ENCODE measurements around the gene PRXL2A.

PRXL2A gene

DNA sequence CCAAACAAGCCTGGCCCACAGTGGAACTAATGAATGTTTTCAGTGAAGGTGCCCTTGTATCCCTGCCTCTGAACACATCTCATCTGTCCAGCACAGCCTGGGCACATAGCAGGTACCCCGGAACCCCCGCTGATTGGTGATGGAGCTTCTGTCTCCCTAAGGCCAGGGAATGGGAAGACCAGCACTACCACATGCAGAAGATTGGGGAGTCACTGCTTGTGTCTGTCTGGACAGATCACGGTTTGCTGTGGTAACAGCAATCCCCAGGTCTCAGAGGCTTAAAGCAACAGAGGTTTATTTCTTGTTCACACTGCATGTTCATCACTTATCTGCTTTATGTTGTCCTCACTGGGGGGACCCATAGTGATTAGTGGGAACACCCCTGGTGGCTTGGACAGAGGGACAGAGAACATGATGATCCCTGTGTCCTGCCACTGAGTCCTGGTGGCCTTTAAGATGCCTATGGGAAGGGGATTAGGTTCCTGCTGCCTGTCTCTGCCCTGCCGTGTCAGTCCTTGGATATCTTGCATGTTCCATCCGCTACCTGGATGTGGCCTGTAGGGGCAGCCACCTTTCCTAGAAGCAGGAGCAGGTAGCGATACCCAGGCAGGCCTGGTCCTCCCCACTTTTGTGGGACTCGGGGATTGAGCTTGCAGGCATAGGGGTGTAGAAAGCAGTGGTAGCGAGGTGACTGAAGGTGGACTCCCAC lies 49.4 kb downstream of the PRXL2A start:
- DNase-seq (ENCODE audit: low read depth): no peak
- Histone ChIP-seq H3K4me3 (ENCODE audit: low read length) (peak overlapping the region; percentile 66), H3K4me1 (ENCODE audit: control insufficient read depth, insufficient read depth, low read length) (peaks cover 74% of the 10 kb centered on the region), H3K9me3 (ENCODE audit: control insufficient read depth, low read length) (no peaks in the 10 kb centered on the region), H3K27me3 (replicated peaks; ENCODE audit: control insufficient read depth, insufficient read depth, low read length) (no peaks in the 10 kb centered on the region), H3K9ac (ENCODE audit: low read length) (peak overlapping the region; percentile 83), H3K36me3 (ENCODE audit: control insufficient read depth, insufficient read depth, low read length, severe bottlenecking) (peaks cover 5% of the 10 kb centered on the region)

DNA sequence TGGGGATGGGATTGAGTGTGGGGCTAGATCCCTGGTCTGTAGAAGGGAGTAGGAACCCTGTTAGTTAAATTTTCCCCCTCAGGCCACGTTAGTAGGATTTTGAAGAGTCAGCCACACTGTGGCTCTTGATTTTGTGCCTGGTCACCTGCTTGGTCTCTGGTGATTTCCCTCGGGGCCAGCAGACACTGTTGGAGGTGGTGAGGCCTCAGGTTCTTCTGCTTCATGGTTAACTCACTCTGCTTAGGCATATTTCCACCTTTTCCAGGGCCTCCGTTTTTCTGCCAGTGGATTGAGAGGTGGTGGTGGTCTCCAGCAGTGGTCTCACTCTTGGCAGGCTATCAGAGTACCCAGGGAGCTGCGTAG lies 49.9 kb downstream of the PRXL2A start:
- H3K27me3 ChIP-seq (replicated peaks; ENCODE audit: control insufficient read depth, insufficient read depth, low read length): no peaks in the 10 kb centered on the region
- H3K4me1 ChIP-seq (ENCODE audit: control insufficient read depth, insufficient read depth, low read length): peaks cover 74% of the 10 kb centered on the region
- H3K9ac ChIP-seq (ENCODE audit: low read length): peak overlapping the region; percentile 83
- no peaks in the 10 kb centered on the region for H3K9me3 ChIP-seq (ENCODE audit: control insufficient read depth, low read length)
- peak overlapping the region; percentile 66 for H3K4me3 ChIP-seq (ENCODE audit: low read length)
- H3K36me3 ChIP-seq (ENCODE audit: control insufficient read depth, insufficient read depth, low read length, severe bottlenecking): peaks cover 5% of the 10 kb centered on the region
- no peak for DNase-seq (ENCODE audit: low read depth)

DNA sequence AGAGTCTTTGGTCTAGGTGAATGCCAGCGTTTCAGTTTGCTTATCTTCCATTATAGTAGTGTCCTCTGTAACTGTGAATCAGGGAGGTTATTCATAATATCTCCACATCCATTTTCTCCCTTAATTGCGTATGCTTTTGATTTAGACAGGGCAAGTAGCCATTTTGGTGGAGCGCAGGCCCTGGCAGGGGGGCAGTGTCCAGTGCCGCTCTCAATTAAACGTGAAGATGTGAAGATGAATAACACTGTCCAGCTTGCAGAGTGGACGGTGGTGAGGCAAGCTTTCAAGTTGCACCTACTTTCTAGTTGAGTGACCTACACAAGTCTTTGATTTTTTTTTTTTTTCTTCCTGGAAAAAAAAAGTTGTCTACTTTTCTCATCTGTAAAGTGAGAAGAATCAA lies 50.3 kb downstream of the PRXL2A start:
- Histone ChIP-seq H3K4me1 (ENCODE audit: control insufficient read depth, insufficient read depth, low read length) (peaks cover 74% of the 10 kb centered on the region), H3K9ac (ENCODE audit: low read length) (peak overlapping the region; percentile 83), H3K9me3 (ENCODE audit: control insufficient read depth, low read length) (no peaks in the 10 kb centered on the region), H3K27me3 (replicated peaks; ENCODE audit: control insufficient read depth, insufficient read depth, low read length) (no peaks in the 10 kb centered on the region), H3K36me3 (ENCODE audit: control insufficient read depth, insufficient read depth, low read length, severe bottlenecking) (peaks cover 7% of the 10 kb centered on the region), H3K4me3 (ENCODE audit: low read length) (peak overlapping the region; percentile 66)
- DNase-seq (ENCODE audit: low read depth): no peak

DNA sequence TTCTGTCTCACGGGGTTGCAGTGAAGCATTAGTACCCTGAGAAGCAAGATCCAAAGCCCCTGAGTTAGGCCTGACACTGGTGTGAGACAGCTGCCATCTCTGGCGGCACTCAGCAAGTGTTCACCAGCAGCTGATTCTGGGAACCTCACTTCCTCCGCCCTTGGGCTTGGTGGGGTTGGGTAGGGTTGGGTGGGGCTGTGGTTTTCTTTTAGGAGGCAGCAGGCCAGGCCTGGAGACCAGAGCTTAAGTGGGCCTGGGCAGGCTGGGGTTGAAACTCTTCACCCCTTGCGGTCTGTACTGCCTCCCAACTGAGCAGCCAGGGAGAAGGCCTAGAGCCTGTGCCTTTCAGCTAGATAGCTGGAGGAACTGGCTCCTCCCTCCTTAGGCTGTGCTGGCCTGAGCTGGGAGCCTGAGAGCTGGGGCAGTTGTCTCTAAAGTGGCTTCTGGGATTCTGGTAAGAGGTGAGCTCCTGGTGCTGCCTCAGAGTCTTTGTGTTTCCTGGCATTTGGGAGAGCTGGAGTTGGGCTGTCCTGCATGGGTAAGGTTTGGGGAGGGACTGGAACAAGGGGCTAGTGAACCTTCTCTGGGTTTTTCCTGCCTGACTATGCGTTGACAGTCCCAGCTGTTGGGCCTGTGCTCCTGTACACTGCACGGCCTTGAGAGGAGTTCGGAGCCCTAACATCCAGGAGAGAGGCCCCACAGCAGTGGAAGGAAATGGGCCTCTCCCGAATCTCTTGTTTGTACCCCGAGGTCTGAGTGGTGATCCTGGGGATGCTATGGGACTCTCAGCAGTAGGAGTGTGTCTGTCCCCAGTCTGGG lies 50.9 kb downstream of the PRXL2A start:
- peaks cover 13% of the 10 kb centered on the region for H3K36me3 ChIP-seq (ENCODE audit: control insufficient read depth, insufficient read depth, low read length, severe bottlenecking)
- H3K9ac ChIP-seq (ENCODE audit: low read length): peak overlapping the region; percentile 83
- peak; percentile 87 for DNase-seq (ENCODE audit: low read depth)

DNA sequence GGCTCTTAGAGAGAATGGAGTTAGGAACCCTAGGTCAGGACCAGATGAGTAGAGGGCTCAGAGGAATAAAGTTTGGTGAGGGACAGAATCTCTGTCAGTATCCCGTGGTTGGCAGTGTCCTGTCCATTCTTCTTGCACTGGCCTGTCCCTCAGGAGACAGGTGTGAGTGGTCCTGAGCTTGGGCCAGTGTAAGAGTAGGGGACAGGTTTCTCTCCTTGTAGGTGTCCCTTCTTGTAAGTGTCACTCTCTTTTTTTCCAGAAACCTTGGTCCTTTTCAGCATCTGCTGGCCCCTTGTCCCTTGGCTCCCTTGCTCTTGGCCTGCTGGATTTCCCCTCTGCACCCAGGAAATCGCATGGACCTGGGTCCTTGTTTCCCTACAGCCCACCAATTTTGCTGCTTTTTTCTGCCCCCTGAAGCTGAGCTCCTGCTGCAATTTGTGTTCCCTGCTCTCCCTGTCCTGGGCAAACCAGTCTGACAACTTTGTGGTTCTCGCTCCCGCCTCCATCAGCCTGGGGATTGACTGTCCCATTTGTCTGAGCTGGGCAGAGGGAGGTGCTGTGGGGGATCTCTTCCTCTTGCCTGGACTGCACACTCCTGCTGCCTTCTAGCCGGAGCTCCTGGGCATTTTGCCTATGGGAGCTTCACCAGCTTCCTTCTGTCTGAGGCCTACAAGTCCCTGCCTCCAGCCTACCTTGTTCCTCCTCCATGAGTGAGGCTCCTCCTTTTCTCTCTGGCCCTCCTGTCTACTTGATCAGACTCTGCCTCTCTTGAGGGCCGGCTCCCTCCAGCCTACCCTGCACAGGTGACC lies 52.3 kb downstream of the PRXL2A start:
- Histone ChIP-seq H3K27me3 (replicated peaks; ENCODE audit: control insufficient read depth, insufficient read depth, low read length) (no peaks in the 10 kb centered on the region), H3K9ac (ENCODE audit: low read length) (peak overlapping the region; percentile 83), H3K9me3 (ENCODE audit: control insufficient read depth, low read length) (no peaks in the 10 kb centered on the region), H3K4me3 (ENCODE audit: low read length) (peak overlapping the region; percentile 38), H3K4me1 (ENCODE audit: control insufficient read depth, insufficient read depth, low read length) (peaks cover 93% of the 10 kb centered on the region), H3K36me3 (ENCODE audit: control insufficient read depth, insufficient read depth, low read length, severe bottlenecking) (peaks cover 13% of the 10 kb centered on the region)
- DNase-seq (ENCODE audit: low read depth): no peak

More for the DNA sequence above, 50.9 kb downstream of the PRXL2A start:
- no peaks in the 10 kb centered on the region for H3K27me3 ChIP-seq (replicated peaks; ENCODE audit: control insufficient read depth, insufficient read depth, low read length)
- H3K9me3 ChIP-seq (ENCODE audit: control insufficient read depth, low read length): no peaks in the 10 kb centered on the region
- H3K4me3 ChIP-seq (ENCODE audit: low read length): peak overlapping the region; percentile 66
- H3K4me1 ChIP-seq (ENCODE audit: control insufficient read depth, insufficient read depth, low read length): peaks cover 80% of the 10 kb centered on the region

DNA sequence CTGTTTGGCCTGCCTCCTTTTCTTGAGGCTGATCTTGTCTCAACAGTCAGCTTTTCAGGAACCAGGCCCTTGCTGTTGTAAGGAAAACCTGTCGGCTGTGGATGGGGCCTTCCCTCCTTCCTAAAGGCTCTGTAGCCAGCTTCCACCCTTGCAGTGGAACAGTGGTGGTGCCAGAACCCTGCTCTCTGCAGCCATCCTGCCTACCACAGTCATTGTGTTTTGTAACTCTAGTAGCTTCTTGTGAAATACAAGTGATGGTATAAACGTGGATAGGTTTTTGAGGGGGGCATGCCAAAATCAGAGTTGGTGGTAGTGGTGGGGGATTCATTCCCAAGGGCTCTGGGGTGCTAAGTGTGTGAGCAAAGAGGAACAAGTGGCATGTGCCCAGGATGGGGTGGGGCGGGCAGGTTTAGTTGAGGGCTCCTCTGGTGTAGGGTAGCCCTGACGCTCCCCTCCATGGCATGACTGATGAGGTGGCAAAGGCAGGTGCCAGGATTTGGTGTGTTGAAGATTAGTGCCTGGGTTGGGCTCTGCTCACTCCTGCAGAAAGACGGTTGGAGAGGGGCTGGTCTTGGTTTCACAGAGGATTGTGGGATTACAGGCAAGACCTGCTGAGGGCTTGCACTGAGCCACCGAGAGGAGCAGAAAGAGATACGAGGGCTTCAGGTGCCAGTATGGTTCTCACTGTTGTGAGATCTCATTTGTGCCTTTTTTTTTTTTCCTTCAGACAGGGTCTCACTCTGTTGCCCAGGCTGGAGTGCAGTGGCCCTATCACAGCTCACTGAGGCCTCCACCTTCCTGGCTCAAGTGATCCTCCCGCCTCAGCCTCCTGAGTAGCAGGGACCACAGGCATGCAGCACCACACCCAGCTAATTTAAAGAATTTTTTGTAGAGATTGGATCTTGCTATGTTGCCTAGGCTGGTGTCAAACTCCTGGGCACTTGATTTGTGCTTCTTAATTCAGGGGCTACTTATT lies 53.1 kb downstream of the PRXL2A start:
- Histone ChIP-seq H3K36me3 (ENCODE audit: control insufficient read depth, insufficient read depth, low read length, severe bottlenecking) (peaks cover 13% of the 10 kb centered on the region), H3K4me1 (ENCODE audit: control insufficient read depth, insufficient read depth, low read length) (peaks cover 93% of the 10 kb centered on the region), H3K9ac (ENCODE audit: low read length) (peak overlapping the region; percentile 70), H3K9me3 (ENCODE audit: control insufficient read depth, low read length) (no peaks in the 10 kb centered on the region), H3K4me3 (ENCODE audit: low read length) (peak overlapping the region; percentile 38), H3K27me3 (replicated peaks; ENCODE audit: control insufficient read depth, insufficient read depth, low read length) (no peaks in the 10 kb centered on the region)
- DNase-seq (ENCODE audit: low read depth): peak; percentile 63

DNA sequence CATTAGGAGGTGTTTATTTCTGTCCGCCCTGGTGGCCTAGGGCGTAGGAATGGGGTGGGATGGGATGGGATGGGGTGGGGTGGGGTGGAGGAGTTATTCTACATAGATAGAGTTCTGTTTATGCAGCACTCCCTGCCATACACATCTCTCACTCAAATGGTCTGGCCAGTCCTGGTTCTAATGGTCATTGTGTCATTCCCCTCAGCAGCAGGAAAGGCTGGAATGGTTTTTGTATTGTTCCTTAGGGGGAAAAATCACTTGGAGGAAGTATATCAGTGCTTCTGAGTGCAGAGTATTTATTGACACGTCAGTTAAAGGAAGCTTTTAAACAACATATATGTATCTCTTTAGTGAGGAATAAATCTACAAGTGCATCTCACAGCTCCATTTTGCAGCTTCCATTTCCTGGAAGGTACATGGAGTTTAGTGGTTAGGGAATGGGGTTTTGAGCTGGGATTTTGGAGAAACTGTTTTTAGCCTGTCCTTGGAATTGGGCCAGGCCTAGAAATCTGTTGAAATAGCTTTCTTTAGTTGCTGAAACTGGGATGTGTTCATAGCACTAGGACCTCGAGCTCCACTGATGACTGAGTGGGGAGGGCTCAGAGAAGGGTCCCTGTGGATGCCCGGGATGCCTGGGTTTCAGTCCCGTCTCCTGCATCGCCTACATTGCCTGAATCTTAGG lies 54.1 kb downstream of the PRXL2A start:
- peak overlapping the region; percentile 81 for H3K9ac ChIP-seq (ENCODE audit: low read length)
- peak overlapping the region; percentile 71 for H3K4me3 ChIP-seq (ENCODE audit: low read length)
- peaks cover 12% of the 10 kb centered on the region for H3K36me3 ChIP-seq (ENCODE audit: control insufficient read depth, insufficient read depth, low read length, severe bottlenecking)
- peaks cover 98% of the 10 kb centered on the region for H3K4me1 ChIP-seq (ENCODE audit: control insufficient read depth, insufficient read depth, low read length)
- peak; percentile 84 for DNase-seq (ENCODE audit: low read depth)
- H3K27me3 ChIP-seq (replicated peaks; ENCODE audit: control insufficient read depth, insufficient read depth, low read length): no peaks in the 10 kb centered on the region
- no peaks in the 10 kb centered on the region for H3K9me3 ChIP-seq (ENCODE audit: control insufficient read depth, low read length)

DNA sequence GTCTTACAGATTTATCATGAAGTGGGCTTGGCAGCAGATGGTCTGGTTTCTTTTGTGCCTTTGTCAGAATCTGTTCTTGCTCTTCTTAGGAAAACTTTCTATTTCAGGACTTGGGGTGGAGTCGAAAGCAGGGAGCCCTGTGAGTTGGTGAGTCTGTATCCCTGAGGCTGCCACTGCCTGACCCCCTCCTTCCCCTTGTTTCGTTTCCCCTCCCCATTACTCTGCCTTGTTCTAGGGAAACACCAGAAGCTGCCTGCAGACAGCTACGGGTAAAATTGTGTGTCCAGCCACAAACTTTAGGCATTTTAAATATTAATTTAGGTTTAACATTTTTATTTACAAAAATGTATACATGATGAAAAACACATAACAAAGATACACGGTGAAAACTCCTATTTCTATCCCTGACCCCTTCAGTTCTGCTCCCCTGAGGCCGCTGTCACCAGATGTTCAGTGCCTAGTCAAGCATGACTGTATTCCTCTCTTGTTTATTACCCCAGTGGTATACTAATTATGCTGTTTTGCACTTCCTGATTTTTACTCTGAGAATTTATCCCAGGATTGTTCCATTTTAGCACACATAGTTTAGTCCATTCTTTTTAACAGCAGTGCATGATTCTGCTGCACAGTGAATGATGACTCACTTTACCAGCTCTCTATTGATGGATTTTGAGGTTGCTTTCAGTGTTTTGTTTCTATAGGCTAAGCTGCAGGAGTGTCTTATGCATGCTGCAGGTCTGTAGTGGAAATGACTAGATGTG lies 54.8 kb downstream of the PRXL2A start:
- H3K9ac ChIP-seq (ENCODE audit: low read length): peak overlapping the region; percentile 81
- peaks cover 98% of the 10 kb centered on the region for H3K4me1 ChIP-seq (ENCODE audit: control insufficient read depth, insufficient read depth, low read length)
- H3K27me3 ChIP-seq (replicated peaks; ENCODE audit: control insufficient read depth, insufficient read depth, low read length): no peaks in the 10 kb centered on the region
- no peaks in the 10 kb centered on the region for H3K9me3 ChIP-seq (ENCODE audit: control insufficient read depth, low read length)
- peak; percentile 48 for DNase-seq (ENCODE audit: low read depth)
- peak overlapping the region; percentile 71 for H3K4me3 ChIP-seq (ENCODE audit: low read length)
- peaks cover 8% of the 10 kb centered on the region for H3K36me3 ChIP-seq (ENCODE audit: control insufficient read depth, insufficient read depth, low read length, severe bottlenecking)

DNA sequence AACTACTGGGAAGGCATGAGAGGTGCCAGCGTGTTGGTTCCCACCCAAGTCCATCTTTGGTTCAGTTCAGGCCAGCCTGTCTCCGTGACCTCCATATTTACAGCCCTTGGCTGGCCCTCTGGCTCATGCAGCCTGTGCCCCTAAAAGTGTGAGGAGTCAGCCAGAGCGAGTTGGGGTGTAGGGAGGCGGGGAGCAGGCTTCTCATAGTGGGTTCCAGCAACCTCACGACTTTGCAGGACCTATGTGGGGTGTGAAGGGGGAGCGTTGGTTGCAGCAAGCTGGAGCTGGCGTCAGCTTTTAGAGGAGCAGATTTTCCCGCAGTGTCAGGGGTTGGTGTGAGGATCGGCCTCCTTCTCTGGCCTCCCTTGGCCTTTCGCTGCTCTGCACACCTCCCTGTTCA lies 55.5 kb downstream of the PRXL2A start:
- Histone ChIP-seq H3K27me3 (replicated peaks; ENCODE audit: control insufficient read depth, insufficient read depth, low read length) (no peaks in the 10 kb centered on the region), H3K36me3 (ENCODE audit: control insufficient read depth, insufficient read depth, low read length, severe bottlenecking) (peaks cover 15% of the 10 kb centered on the region), H3K9ac (ENCODE audit: low read length) (peak overlapping the region; percentile 81), H3K4me3 (ENCODE audit: low read length) (peak overlapping the region; percentile 71), H3K4me1 (ENCODE audit: control insufficient read depth, insufficient read depth, low read length) (peaks cover 98% of the 10 kb centered on the region), H3K9me3 (ENCODE audit: control insufficient read depth, low read length) (no peaks in the 10 kb centered on the region)
- DNase-seq (ENCODE audit: low read depth): no peak
